Upper lobe of right lung (tissue), 1 donor: ENCODE measurements around the gene IGSF21. TPM values are rescaled to one million over a fixed set of nuclear protein-coding genes. Genes with fewer than 3 reads are reported as not detected.

Source experiments
- ATAC-seq: fragments of 200-7000 bp; cut with Tn5 transposase; one replicate; pipeline ENCODE4 v1.9.1; 2020; ENCODE audit warnings: mild to moderate bottlenecking, moderate library complexity
- DNase-seq: peaks from one replicate; pipeline ENCODE4 v3.0.0-alpha.2; 2020
- H3K27ac ChIP-seq: fragments of 200-600 bp; one replicate; pipeline ENCODE4 v1.8.0; 2022
- H3K27me3 ChIP-seq: fragments of 200-600 bp; one replicate; pipeline ENCODE4 v1.8.0; 2022; ENCODE audit warnings: mild to moderate bottlenecking
- H3K36me3 ChIP-seq: fragments of 200-600 bp; one replicate; pipeline ENCODE4 v1.8.0; 2022
- H3K4me1 ChIP-seq: fragments of 200-600 bp; one replicate; pipeline ENCODE4 v1.8.0; 2022
- H3K4me3 ChIP-seq: fragments of 200-600 bp; one replicate; pipeline ENCODE4 v1.8.0; 2022; ENCODE audit warnings: mild to moderate bottlenecking
- H3K9me3 ChIP-seq: fragments of 200-600 bp; one replicate; pipeline ENCODE4 v1.8.0; 2022
- intact Hi-C: fragments of 100-400 bp; cut with DNase I; formaldehyde crosslinking; loops from one replicate; pipeline ENCODE4 v1.11.0; 2022
- long read RNA-seq: library from polyadenylated mRNA; unstranded; transcript quantifications from one replicate; pipeline ENCODE4 v2.0.0, GENCODE V29; 2021
- total RNA-seq: library from RNA; stranded (reverse); fragmentation: NEBNext Ultra II Directional; extraction: Animal tissue kit (Norgen Biotek cat#: 25700); gene quantifications from one replicate; pipeline ENCODE4 v1.2.1, GENCODE V29; 2021
- TF ChIP-seq, protein P1 (sequence below): fragments of 200-600 bp; IDR thresholded peaks from one replicate; pipeline ENCODE4 v1.8.0; 2022; ENCODE audit warnings: antibody characterized with exemption
- donor health status: DM: no; HTN: yes; CAD: no; lungs with severe emphysema.

Gene IGSF21
- 3.2 TPM for total RNA-seq
- long read RNA-seq, partial matches to known transcripts: 4 of 8 reads
- long read RNA-seq, other reads (novel, unspliced or antisense): 0 of 8 reads

DNA sequence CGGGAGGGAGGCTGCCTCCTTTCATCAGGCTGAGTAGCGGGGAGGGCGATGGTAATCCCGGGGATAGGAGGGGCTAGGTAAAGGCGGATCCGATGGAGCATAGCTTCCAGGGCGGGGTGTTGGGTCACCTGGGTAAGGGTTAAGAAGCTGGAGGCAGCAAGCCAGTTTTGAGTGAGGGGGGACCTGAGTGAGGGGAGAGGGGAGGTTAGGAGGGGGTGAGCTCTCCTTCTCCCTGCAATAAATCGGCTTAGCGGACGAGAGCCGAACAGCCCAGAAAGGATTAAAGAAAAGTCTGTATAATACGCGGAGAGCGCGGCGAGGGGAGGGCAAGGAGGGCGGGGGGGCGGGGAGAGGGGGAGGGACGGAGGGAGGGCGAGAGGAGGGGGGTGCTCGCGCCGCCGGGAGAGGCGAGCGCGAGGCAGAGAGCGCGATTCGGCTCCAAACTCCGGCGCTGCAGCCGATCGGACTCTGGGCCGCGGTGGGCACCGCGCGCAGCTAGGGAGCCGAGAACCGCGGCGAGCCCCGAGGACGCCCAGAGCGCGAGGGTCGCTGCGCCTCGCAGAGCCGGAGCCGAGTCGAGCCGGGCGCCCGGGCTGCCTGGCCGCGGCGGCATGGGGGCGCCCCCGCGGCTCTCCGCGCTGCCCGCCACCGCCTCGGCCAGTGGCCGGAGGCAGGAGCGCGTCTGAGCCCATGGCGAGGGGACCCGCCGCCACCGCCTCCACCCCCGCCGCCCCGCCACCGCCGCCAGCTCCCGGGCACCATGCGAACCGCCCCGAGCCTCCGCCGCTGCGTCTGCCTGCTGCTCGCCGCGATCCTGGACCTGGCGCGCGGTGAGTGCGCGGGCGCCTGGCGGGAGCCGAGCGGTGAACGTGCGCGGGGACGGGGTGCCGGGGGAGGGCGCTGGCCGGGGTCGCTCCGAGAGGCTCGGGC lies at the start of gene IGSF21:
TSS of gene IGSF21 (plus strand) at position 430 of the 930 bp plus-strand sequence. CDS start at position 761, 331 bp downstream.
- intact Hi-C loops: no loop called here
- ATAC-seq (no peak), DNase-seq (no peak)
- TF ChIP-seq, protein P1, sequence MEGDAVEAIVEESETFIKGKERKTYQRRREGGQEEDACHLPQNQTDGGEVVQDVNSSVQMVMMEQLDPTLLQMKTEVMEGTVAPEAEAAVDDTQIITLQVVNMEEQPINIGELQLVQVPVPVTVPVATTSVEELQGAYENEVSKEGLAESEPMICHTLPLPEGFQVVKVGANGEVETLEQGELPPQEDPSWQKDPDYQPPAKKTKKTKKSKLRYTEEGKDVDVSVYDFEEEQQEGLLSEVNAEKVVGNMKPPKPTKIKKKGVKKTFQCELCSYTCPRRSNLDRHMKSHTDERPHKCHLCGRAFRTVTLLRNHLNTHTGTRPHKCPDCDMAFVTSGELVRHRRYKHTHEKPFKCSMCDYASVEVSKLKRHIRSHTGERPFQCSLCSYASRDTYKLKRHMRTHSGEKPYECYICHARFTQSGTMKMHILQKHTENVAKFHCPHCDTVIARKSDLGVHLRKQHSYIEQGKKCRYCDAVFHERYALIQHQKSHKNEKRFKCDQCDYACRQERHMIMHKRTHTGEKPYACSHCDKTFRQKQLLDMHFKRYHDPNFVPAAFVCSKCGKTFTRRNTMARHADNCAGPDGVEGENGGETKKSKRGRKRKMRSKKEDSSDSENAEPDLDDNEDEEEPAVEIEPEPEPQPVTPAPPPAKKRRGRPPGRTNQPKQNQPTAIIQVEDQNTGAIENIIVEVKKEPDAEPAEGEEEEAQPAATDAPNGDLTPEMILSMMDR: no peak
- Histone ChIP-seq H3K9me3 (no peaks in the 10 kb centered on the region), H3K4me3 (no peak within 1 kb of the TSS), H3K27ac (no peak within 1 kb of the TSS), H3K4me1 (peaks cover 9% of the 10 kb centered on the region), H3K36me3 (no peaks in the 10 kb centered on the region), H3K27me3 (peaks cover 76% of the 10 kb centered on the region)

DNA sequence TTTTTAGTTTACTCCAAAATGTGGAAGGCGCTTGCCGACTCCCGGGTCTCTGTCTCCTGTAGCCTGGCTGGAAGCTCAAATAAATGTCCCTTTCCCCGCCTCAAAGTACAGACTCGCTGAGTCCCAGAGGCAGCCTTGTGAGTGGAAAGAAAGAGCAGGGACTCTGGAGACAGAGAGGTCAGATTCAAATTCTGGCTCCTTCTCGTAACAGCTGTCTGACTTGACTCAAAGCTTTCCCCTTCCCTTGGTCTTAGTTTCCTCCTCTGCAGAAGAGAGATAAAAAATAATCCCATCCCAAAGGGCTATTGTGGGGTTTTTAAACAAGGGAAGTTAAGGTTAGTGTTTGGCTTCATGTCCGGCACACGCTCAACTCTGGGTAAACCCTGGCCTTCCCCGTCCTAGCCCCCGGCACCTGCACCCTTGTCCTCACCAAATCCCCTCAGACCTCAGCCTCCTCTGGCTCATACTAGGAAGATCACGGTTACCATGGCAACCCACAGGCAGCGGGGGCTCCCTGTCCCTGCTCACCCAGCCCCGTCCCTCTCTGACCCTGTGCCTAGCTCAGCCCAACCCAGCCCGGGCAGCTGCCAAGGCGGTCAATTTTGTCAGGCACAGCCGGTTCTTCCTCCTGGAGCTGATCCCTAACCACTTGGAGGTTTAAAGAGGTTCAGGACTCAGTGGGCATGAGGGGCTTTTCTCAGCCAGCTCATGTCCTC lies 49.2 kb upstream of the IGSF21 start:
- intact Hi-C loops: no loop called here
- H3K4me3 ChIP-seq: no peak overlapping the region
- no peaks in the 10 kb centered on the region for H3K36me3 ChIP-seq
- H3K4me1 ChIP-seq: no peaks in the 10 kb centered on the region
- no peak overlapping the region for H3K27ac ChIP-seq
- no peaks in the 10 kb centered on the region for H3K9me3 ChIP-seq
- DNase-seq (no peak), ATAC-seq (no peak)
- TF ChIP-seq, protein P1: no peak
- peaks cover 15% of the 10 kb centered on the region for H3K27me3 ChIP-seq

DNA sequence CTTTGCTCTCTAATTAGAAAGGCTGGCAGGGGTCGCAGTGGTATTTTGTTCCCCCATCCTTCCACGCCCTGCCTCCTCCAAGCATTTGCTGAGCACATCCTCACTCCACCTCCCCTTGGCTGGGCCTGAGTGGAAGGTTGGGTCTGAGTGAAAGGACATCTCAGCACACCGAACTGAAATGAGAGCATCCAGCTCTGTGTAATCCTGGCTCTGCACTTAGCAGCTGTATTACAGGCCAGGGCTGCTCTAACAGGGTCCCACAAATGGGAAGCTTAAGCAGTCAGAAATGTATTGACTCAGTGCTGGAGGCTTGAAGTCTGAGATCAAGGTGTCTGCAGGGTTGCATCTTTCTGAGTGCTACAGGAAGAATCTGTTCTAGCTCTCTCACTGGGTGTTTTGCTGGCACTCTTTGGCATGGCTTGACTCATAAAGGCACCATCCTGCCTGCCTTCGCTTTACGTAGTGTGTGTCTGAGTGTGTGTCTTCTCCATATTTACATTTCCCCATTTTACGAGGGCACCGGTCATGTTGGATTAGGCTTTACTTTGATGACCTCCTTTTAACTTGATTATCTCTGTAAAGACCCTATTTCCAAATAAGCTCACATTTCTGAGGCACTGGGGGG lies 48.5 kb upstream of the IGSF21 start:
- Histone ChIP-seq H3K4me1 (no peaks in the 10 kb centered on the region), H3K27ac (no peak overlapping the region), H3K27me3 (peaks cover 15% of the 10 kb centered on the region), H3K4me3 (no peak overlapping the region), H3K36me3 (no peaks in the 10 kb centered on the region), H3K9me3 (no peaks in the 10 kb centered on the region)
- ATAC-seq (no peak), DNase-seq (no peak)
- TF ChIP-seq, protein P1: no peak
- intact Hi-C loops: no loop called here

DNA sequence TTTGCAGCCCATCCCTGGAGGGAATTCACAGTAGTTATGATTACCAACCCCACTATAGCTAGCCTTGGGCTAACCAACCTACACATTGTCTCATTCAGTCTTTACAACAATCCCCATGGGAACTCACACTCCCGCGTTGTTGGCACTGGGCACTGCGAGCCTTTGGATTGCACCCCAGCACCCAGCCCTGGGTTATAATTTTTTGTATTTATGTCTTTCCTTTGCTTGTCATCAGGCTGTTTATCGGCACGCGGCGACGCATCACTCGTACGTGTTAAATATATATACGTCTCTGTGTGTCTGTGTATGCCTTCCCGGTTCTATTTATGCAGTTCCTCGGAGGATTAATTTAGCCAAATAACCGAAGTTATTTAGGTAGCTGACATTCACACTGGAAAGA lies 47.2 kb upstream of the IGSF21 start:
- no peak overlapping the region for H3K4me3 ChIP-seq
- no peak overlapping the region for H3K27ac ChIP-seq
- TF ChIP-seq, protein P1: no peak
- ATAC-seq (no peak), DNase-seq (no peak)
- H3K36me3 ChIP-seq: no peaks in the 10 kb centered on the region
- peaks cover 17% of the 10 kb centered on the region for H3K27me3 ChIP-seq
- no peaks in the 10 kb centered on the region for H3K4me1 ChIP-seq
- intact Hi-C loops: no loop called here
- no peaks in the 10 kb centered on the region for H3K9me3 ChIP-seq

DNA sequence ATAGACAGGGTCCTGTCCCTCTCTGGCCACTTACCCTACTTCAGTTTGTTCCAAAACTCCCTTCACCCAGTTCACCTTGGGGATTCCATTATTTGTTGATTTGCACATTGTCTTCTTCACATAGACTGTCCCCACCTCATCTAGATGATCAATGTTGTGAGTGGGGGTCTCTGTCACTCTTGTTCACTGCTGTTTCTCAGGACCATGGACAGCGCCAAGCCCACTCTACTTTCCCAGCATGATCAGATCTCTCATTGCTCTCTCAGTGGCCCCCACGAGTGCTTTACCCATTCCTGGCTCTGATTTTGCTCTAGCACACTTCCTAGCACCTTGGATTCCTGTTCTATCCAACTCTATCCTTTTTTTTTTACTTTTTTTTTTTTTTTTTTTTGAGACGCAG lies 45.4 kb upstream of the IGSF21 start:
- Histone ChIP-seq H3K27me3 (peaks cover 4% of the 10 kb centered on the region), H3K9me3 (no peaks in the 10 kb centered on the region), H3K27ac (no peak overlapping the region), H3K36me3 (no peaks in the 10 kb centered on the region), H3K4me3 (no peak overlapping the region), H3K4me1 (no peaks in the 10 kb centered on the region)
- TF ChIP-seq, protein P1: no peak
- intact Hi-C loops: no loop called here
- ATAC-seq (no peak), DNase-seq (no peak)
